HG02852 (cell line): ENCODE data around the gene SMARCA2.

Source experiments
- ATAC-seq: cut with Tn5 transposase; IDR thresholded peaks from one replicate; pipeline ENCODE4 v1.9.1; 2021; ENCODE audit warnings: mild to moderate bottlenecking, moderate library complexity; ENCODE audit not compliant: unreplicated experiment

Gene SMARCA2

DNA sequence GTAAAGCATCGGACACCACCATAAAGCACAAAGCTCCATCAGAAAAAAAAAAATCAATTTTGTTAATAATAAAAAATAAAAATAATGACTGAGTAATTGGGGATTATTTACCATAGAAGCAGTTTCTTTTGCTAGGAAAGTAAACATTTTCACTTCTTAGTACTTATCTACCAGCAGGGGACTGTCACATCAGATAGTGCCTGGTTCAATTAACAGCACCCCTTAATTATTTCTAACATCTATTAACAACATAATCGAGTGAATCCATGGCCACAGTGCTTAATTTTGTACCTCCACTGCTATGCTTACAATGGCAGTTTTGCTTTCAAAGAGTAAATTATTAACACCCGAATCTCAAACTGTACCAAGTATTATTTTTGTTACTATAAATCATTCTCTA is 221.7 kb downstream of the SMARCA2 start:
- ATAC-seq = no peak

DNA sequence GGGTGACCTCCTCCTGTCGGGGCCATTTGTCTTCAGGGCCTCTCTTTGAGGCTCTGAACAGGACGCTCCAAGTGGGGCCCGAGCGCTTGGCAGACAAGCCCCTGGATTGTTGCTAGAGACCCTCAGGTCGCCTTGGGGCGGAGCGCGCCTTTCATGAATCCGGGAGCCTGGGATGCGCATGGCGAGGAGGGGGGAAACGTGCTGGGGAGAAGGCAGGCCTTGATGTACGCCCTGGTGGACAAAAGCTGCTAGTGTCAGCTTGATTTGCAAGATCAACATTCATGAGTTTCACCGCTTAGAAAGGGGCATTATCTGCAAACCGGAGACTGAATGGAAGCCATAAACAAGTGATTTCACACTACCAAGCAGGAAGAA is 226.3 kb downstream of the SMARCA2 start:
- no peak for ATAC-seq

DNA sequence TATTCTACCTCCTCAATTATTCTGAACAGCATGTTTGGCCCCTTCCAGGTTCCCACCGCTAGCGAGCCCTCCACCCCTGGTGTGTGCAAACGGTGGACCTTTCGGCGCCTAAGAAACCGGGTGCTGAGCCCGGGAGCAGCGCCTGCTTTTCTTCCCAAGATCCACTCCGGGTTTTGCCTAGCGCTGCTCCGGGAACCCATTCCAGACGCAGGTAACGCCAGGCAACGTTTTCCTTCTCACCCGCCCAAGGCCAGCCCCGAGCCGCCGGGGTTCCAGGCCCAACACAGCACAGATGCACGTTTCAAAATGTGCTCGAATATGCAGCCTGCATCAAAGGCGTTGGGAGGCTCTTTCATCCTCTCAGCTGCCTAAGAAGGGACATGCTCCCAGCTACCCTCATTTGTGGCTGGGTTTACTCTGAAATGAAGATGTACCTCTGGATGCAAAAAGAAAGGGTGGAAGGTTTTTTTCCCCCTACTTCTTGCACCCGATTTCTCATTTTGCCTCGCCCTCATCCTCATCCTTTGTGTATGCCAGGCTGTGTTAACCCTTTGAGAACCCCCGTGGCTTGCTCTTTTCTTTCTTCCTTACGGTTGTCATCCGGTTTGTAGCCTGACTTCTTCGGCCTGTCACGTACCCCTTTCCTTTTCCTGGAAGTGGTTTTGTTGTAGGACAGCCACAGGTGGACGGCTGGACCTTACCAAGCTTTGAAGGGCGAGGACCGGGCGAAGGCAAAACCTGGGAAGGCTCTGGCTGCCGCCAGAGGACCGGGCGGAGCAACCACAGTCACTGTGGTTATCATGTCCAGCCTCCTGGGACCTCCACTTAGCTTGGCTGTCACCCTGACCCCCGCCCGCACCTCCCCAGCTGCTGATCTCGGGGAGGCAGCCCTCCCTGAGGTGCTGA is 226.9 kb downstream of the SMARCA2 start:
- peak; percentile 92 for ATAC-seq

DNA sequence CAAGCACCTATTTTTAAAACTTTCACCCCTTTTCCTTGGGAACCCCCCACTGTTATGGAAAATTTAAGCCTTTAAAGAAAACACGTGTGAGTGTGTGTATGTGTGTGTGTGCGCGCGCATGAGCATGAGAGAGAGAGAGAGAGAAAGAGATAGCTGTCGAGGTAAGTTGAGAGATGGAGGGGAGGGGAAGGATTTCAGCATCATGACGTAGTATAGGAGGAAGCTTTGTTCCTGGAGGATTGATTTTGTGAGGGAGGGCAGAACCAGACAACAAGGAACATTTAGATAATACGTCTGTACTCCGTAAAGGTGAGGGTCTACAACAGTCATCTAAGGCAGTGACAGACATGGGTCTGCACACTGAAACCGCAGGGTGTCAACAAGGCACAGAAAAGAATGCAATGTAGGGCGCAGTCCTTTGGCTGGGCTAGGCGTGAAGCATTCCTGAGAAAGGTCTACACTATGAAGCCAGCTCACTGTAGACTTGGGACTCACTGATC is 227.7 kb downstream of the SMARCA2 start:
- no peak for ATAC-seq
